Stomach (tissue), 9 donors: ENCODE results near the gene KRTAP19-6. TPM values are rescaled to one million over a fixed set of nuclear protein-coding genes. Genes with fewer than 3 reads are reported as not detected.

Experiments
- DNase-seq, 2 donors: peaks; one replicate each; pipeline versions ENCODE4 v3.0.0 to v3.0.0-alpha.2; 2013 to 2019
- H3K27ac ChIP-seq, 5 donors: fragments of 200-600 bp in 4 of 5; sonication (generic) in 4 of 5; one replicate each; pipeline ENCODE4 v1.5.1; 2013 to 2019; ENCODE audit warnings: mild to moderate bottlenecking in 1 of 5, moderate library complexity in 1 of 5
- H3K27me3 ChIP-seq, 3 donors: fragments of 200-600 bp; sonication (generic); one replicate each; pipeline ENCODE4 v1.5.1; 2017 to 2019; ENCODE audit warnings: mixed run types in 1 of 3
- H3K36me3 ChIP-seq, 4 donors: fragments of 200-600 bp; sonication (generic); 1 replicate in 3 of 4; 2 replicates in 1 of 4; pipeline ENCODE4 v1.5.1; 2016 to 2019
- H3K4me1 ChIP-seq, 4 donors: fragments of 200-600 bp; sonication (generic); one replicate each; pipeline ENCODE4 v1.5.1; 2016 to 2019
- H3K4me3 ChIP-seq, 4 donors: fragments of 200-600 bp; sonication (generic) in 3 of 4; one replicate each; pipeline ENCODE4 v1.5.1; 2016 to 2019; ENCODE audit warnings: mild to moderate bottlenecking in 1 of 4
- H3K9me3 ChIP-seq, 4 donors: fragments of 200-600 bp; sonication (generic); one replicate each; pipeline ENCODE4 v1.5.1; 2016 to 2019
- EP300 ChIP-seq: sonication (generic); formaldehyde crosslinking; IDR thresholded peaks from one replicate; pipeline ENCODE4 v1.6.1; 2017; ENCODE audit warnings: antibody characterized with exemption
- POLR2A ChIP-seq, 4 donors: fragments of 450-650 bp; IDR thresholded peaks; one replicate each; pipeline ENCODE4 v1.6.1; 2016; ENCODE audit warnings: antibody characterized with exemption in 4 of 4, control low read depth in 2 of 4, mild to moderate bottlenecking in 1 of 4, moderate library complexity in 1 of 4
- POLR2AphosphoS5 ChIP-seq, 3 donors: sonication (generic); formaldehyde crosslinking; IDR thresholded peaks; one replicate each; pipeline ENCODE4 v1.6.1; 2016; ENCODE audit warnings: antibody characterized with exemption in 3 of 3
- WGBS, 5 donors: extraction: QIAGEN DNeasy Blood & Tissue Kit in 3 of 5; methylation state at CpG; one replicate each; pipeline versions ENCODE4 v1.1.5 to v1.1.7; 2013 to 2018; 5-methylcytosine and 5-hydroxymethylcytosine counted together
- intact Hi-C: fragments of 100-400 bp; cut with DNase I; formaldehyde crosslinking; loops from one replicate; pipeline ENCODE4 v1.15.1; 2023; ENCODE audit warnings: low total_unique reads
- polyA plus RNA-seq, 3 donors: library from polyadenylated mRNA; stranded (reverse); fragments of 200-250 nt; gene quantifications; one replicate each; pipeline ENCODE4 v1.2.3, GENCODE V29; 2013
- small RNA-seq, 4 donors: library from RNA; depleted of rRNA; stranded (forward); fragments of <200 nt; gene quantifications; one replicate each; pipeline ENCODE3, GENCODE V24; 2016
- total RNA-seq, 5 donors: library from RNA; depleted of rRNA; stranded (reverse); fragments of >200 nt; gene quantifications; one replicate each; pipeline versions ENCODE4 v1.1.0 to v1.2.3, GENCODE V29; 2014 to 2016
- TF ChIP-seq, protein P1 (sequence below), 7 experiments: fragments of 450-650 bp in 4 of 7; fragments of 200-600 bp in 3 of 7; sonication (generic) in 3 of 7; IDR thresholded peaks; one replicate each; pipeline ENCODE4 v1.5.1; 2016 to 2019; ENCODE audit warnings: antibody characterized with exemption in 7 of 7, control low read depth in 2 of 7, mild to moderate bottlenecking in 1 of 7
- donor health status: healthy with polysubstance abuse.
- donor health status: Bipolar disorder and iron deficiency.
- donor health status: healthy.

The KRTAP19-6 gene
- total and polyA plus RNA-seq, 8 donors, result not detected

DNA sequence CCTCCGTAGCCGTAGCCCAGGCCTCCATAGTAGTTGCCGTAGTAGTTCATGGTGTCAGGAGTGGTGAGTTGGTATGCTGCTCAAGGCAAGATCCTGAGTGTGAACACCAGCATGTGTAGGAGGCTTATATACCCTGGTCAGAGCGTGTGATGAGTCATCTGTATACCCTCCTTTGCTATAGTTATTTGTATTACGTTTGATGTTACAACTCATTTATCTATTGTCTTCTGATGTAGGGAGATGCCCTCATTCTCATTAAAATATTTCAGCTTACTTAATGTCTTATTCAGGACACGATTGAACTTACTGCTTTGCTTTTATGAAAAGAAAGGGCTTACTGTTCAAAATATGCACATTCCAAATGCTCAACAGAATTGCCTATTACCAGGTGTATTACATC lies 39.6 kb downstream of the KRTAP19-6 start, which contains the start of gene KRTAP19-5:
Gene KRTAP19-5 (minus strand): TSS at position 101 of the 400 bp plus-strand sequence. CDS start 51 bp downstream, at position 50.
- H3K36me3 ChIP-seq, result no peaks in the 10 kb centered on the region
- intact Hi-C loops, result no loop called here
- no peaks in the 10 kb centered on the region for H3K9me3 ChIP-seq
- no peaks in the 10 kb centered on the region for H3K4me1 ChIP-seq
- no peak within 1 kb of the TSS for H3K4me3 ChIP-seq
- WGBS, 5 donors, result 79 to 85% (median 82%) methylated on average over 6 of the region's 6 CpGs
- no peak for TF ChIP-seq POLR2A (IDR thresholded peaks at IDR 0.05)
- TF ChIP-seq POLR2AphosphoS5 (IDR thresholded peaks at IDR 0.05), result no peak
- no peak for TF ChIP-seq EP300
- TF ChIP-seq, protein P1, sequence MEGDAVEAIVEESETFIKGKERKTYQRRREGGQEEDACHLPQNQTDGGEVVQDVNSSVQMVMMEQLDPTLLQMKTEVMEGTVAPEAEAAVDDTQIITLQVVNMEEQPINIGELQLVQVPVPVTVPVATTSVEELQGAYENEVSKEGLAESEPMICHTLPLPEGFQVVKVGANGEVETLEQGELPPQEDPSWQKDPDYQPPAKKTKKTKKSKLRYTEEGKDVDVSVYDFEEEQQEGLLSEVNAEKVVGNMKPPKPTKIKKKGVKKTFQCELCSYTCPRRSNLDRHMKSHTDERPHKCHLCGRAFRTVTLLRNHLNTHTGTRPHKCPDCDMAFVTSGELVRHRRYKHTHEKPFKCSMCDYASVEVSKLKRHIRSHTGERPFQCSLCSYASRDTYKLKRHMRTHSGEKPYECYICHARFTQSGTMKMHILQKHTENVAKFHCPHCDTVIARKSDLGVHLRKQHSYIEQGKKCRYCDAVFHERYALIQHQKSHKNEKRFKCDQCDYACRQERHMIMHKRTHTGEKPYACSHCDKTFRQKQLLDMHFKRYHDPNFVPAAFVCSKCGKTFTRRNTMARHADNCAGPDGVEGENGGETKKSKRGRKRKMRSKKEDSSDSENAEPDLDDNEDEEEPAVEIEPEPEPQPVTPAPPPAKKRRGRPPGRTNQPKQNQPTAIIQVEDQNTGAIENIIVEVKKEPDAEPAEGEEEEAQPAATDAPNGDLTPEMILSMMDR (IDR thresholded peaks at IDR 0.05), result no peak
- H3K27me3 ChIP-seq, result no peaks in the 10 kb centered on the region
- no peak for DNase-seq
- no peak within 1 kb of the TSS for H3K27ac ChIP-seq

DNA sequence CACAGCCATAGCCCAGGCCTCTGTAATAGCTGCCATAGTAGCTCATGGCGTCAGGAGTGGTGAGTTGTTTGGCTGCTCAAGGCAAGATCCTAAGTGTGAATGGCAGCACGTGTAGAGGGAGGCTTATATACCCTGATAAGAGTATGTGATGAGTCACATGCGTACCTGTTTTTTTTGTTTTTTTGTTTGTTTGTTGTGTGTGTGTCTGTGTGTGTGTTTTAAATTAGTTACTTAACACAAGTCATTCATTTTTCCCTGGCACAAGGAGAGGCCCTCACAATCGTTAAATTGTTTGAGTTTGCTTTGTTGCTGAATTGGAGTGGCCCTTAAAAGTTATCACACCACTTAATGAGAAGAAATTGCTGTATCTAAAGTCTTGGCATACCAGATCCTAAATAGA lies 44.6 kb downstream of the KRTAP19-6 start, which contains the start of gene KRTAP19-4:
Gene KRTAP19-4 (minus strand): TSS at position 101 of the 400 bp plus-strand sequence. CDS start 55 bp downstream, at position 46.
- no peaks in the 10 kb centered on the region for H3K27me3 ChIP-seq
- no peaks in the 10 kb centered on the region for H3K4me1 ChIP-seq
- intact Hi-C loops, result no loop called here
- TF ChIP-seq POLR2AphosphoS5 (IDR thresholded peaks at IDR 0.05) (no peak), EP300 (no peak), POLR2A (IDR thresholded peaks at IDR 0.05) (no peak)
- TF ChIP-seq, protein P1 (IDR thresholded peaks at IDR 0.05), result no peak
- DNase-seq, result no peak
- 62 to 80% (median 69%) methylated on average over 4 of the region's 4 CpGs for WGBS, 5 donors
- no peaks in the 10 kb centered on the region for H3K9me3 ChIP-seq
- H3K27ac ChIP-seq, result no peak within 1 kb of the TSS
- no peak within 1 kb of the TSS for H3K4me3 ChIP-seq
- no peaks in the 10 kb centered on the region for H3K36me3 ChIP-seq

DNA sequence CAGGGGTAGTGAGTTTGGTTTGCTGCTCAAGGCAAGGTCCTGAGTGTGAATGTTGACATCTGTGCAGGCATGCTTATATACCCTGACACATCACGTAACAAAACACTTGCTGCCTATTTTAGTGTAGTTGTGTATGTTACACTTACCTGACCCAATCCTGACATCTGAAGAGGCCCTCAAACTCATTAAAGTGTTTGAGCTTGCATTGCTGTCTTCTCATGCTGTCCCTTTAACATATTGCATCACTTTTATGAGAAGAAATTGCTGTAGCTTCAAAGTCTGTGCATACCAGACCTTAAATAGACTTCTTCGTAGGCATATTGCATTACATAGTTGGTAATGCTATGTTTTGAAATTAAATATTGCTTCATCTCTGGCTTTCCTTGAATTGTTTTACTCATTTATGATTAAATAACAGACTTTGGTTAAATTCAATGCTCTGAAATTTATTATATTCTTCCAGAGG lies 49.7 kb downstream of the KRTAP19-6 start, which contains the start of gene KRTAP19-3:
Gene KRTAP19-3 (minus strand): TSS at position 51 of the 466 bp plus-strand sequence. CDS start 56 bp downstream, outside the sequence.
- TF ChIP-seq POLR2AphosphoS5 (IDR thresholded peaks at IDR 0.05) (no peak), POLR2A (IDR thresholded peaks at IDR 0.05) (no peak), EP300 (no peak)
- TF ChIP-seq, protein P1 (IDR thresholded peaks at IDR 0.05), result no peak
- 80 to 92% (median 83%) methylated on average over 2 of the region's 2 CpGs for WGBS, 5 donors
- intact Hi-C loops, result no loop called here
- Histone ChIP-seq H3K36me3 (no peaks in the 10 kb centered on the region), H3K27me3 (no peaks in the 10 kb centered on the region), H3K9me3 (peaks cover 0 to 17% (median 10%) of the 10 kb centered on the region in 4 donors), H3K4me1 (no peaks in the 10 kb centered on the region), H3K4me3 (no peak within 1 kb of the TSS), H3K27ac (no peak within 1 kb of the TSS)
- DNase-seq, result no peak

Small RNAs within 50 kb of the gene (small RNA-seq; reads per million reads assigned to genes)
- gene AP000567.1 (0 reads per million in 4 donors), gene KRTAP19-10P (0 reads per million in 4 donors), gene KRTAP19-11P (0 reads per million in 4 donors), gene KRTAP19-9P (0 reads per million in 4 donors), gene KRTAP22-2 (0 reads per million in 4 donors)

Other genes starting within 250 kb of the KRTAP19-6 start
- gene KRTAP26-1, start 221.5 kb downstream of the KRTAP19-6 start, total RNA-seq, result not detected
- not detected for gene KRTAP26-1, start 221.5 kb downstream of the KRTAP19-6 start, polyA plus RNA-seq
- not detected for gene KRTAP27-1, start 204.2 kb downstream of the KRTAP19-6 start, total RNA-seq
- not detected for gene KRTAP27-1, start 204.2 kb downstream of the KRTAP19-6 start, polyA plus RNA-seq
- not detected for gene KRTAP23-1, start 193.3 kb downstream of the KRTAP19-6 start, total RNA-seq
- not detected for gene KRTAP23-1, start 193.3 kb downstream of the KRTAP19-6 start, polyA plus RNA-seq
- not detected for gene KRTAP13-2, start 169.6 kb downstream of the KRTAP19-6 start, total RNA-seq
- not detected for gene KRTAP13-2, start 169.6 kb downstream of the KRTAP19-6 start, polyA plus RNA-seq
- not detected for gene KRTAP13-1, start 145.8 kb downstream of the KRTAP19-6 start, total RNA-seq
- gene KRTAP13-1, start 145.8 kb downstream of the KRTAP19-6 start, polyA plus RNA-seq, result not detected
- not detected for gene KRTAP13-3, start 115.9 kb downstream of the KRTAP19-6 start, total RNA-seq
- gene KRTAP13-3, start 115.9 kb downstream of the KRTAP19-6 start, polyA plus RNA-seq, result not detected
- not detected for gene KRTAP13-4, start 111.6 kb downstream of the KRTAP19-6 start, total RNA-seq
- gene KRTAP13-4, start 111.6 kb downstream of the KRTAP19-6 start, polyA plus RNA-seq, result not detected
- gene KRTAP15-1, start 101.6 kb downstream of the KRTAP19-6 start, total RNA-seq, result not detected
- not detected for gene KRTAP15-1, start 101.6 kb downstream of the KRTAP19-6 start, polyA plus RNA-seq
- gene KRTAP19-1, start 61.5 kb downstream of the KRTAP19-6 start, total RNA-seq, result not detected
- gene KRTAP19-1, start 61.5 kb downstream of the KRTAP19-6 start, polyA plus RNA-seq, result not detected
- not detected for gene KRTAP19-2, start 54.4 kb downstream of the KRTAP19-6 start, total RNA-seq
- not detected for gene KRTAP19-2, start 54.4 kb downstream of the KRTAP19-6 start, polyA plus RNA-seq
- not detected for gene KRTAP19-3, start 49.9 kb downstream of the KRTAP19-6 start, total RNA-seq
- not detected for gene KRTAP19-3, start 49.9 kb downstream of the KRTAP19-6 start, polyA plus RNA-seq
- gene KRTAP19-4, start 44.7 kb downstream of the KRTAP19-6 start, total RNA-seq, result not detected
- not detected for gene KRTAP19-4, start 44.7 kb downstream of the KRTAP19-6 start, polyA plus RNA-seq
- not detected for gene KRTAP19-5, start 39.7 kb downstream of the KRTAP19-6 start, total RNA-seq
- not detected for gene KRTAP19-5, start 39.7 kb downstream of the KRTAP19-6 start, polyA plus RNA-seq
- not detected for gene KRTAP19-7, start 19.4 kb upstream of the KRTAP19-6 start, total RNA-seq
- not detected for gene KRTAP19-7, start 19.4 kb upstream of the KRTAP19-6 start, polyA plus RNA-seq
- not detected for gene KRTAP22-2, start 48.5 kb upstream of the KRTAP19-6 start, total RNA-seq
- not detected for gene KRTAP22-2, start 48.5 kb upstream of the KRTAP19-6 start, polyA plus RNA-seq
- gene KRTAP6-3, start 50.6 kb upstream of the KRTAP19-6 start, total RNA-seq, result not detected
- not detected for gene KRTAP6-3, start 50.6 kb upstream of the KRTAP19-6 start, polyA plus RNA-seq
- not detected for gene KRTAP6-2, start 57.0 kb upstream of the KRTAP19-6 start, total RNA-seq
- gene KRTAP6-2, start 57.0 kb upstream of the KRTAP19-6 start, polyA plus RNA-seq, result not detected
- gene KRTAP22-1, start 59.2 kb upstream of the KRTAP19-6 start, total RNA-seq, result not detected
- gene KRTAP22-1, start 59.2 kb upstream of the KRTAP19-6 start, polyA plus RNA-seq, result not detected
- gene KRTAP6-1, start 72.1 kb upstream of the KRTAP19-6 start, total RNA-seq, result not detected
- gene KRTAP6-1, start 72.1 kb upstream of the KRTAP19-6 start, polyA plus RNA-seq, result not detected
- gene KRTAP20-1, start 74.6 kb upstream of the KRTAP19-6 start, total RNA-seq, result not detected
- not detected for gene KRTAP20-1, start 74.6 kb upstream of the KRTAP19-6 start, polyA plus RNA-seq
- not detected for gene KRTAP20-4, start 78.8 kb upstream of the KRTAP19-6 start, total RNA-seq
- not detected for gene KRTAP20-4, start 78.8 kb upstream of the KRTAP19-6 start, polyA plus RNA-seq
- not detected for gene KRTAP20-2, start 93.3 kb upstream of the KRTAP19-6 start, total RNA-seq
- gene KRTAP20-2, start 93.3 kb upstream of the KRTAP19-6 start, polyA plus RNA-seq, result not detected
- not detected for gene KRTAP20-3, start 101.0 kb upstream of the KRTAP19-6 start, total RNA-seq
- gene KRTAP20-3, start 101.0 kb upstream of the KRTAP19-6 start, polyA plus RNA-seq, result not detected
- gene KRTAP21-3, start 176.9 kb upstream of the KRTAP19-6 start, total RNA-seq, result not detected
- gene KRTAP21-3, start 176.9 kb upstream of the KRTAP19-6 start, polyA plus RNA-seq, result not detected
- not detected for gene KRTAP21-2, start 205.4 kb upstream of the KRTAP19-6 start, total RNA-seq
- gene KRTAP21-2, start 205.4 kb upstream of the KRTAP19-6 start, polyA plus RNA-seq, result not detected
- gene KRTAP21-1, start 213.6 kb upstream of the KRTAP19-6 start, total RNA-seq, result not detected
- gene KRTAP21-1, start 213.6 kb upstream of the KRTAP19-6 start, polyA plus RNA-seq, result not detected